ENCODE results near the gene ARHGEF1.

ARHGEF1 gene

GRCh38 chr19:41862445-41862986 is 20.5 kb upstream of the ARHGEF1 start:
- peak overlapping the region; percentile 16 for H3K4me3 ChIP-seq (ENCODE audit: low read depth, low read length)
- no peak for TF ChIP-seq CTCF (IDR thresholded peaks at IDR 0.05; ENCODE audit: low read depth, low read length)

- no peak for TF ChIP-seq CTCF (IDR thresholded peaks at IDR 0.05; ENCODE audit: low read depth, low read length)
- no peak overlapping the region for H3K4me3 ChIP-seq (ENCODE audit: low read depth, low read length)
These were observed 19.6 kb upstream of the ARHGEF1 start for GRCh38 chr19:41863209-41863931.

- TF ChIP-seq CTCF (IDR thresholded peaks at IDR 0.05; ENCODE audit: low read depth, low read length): no peak
- H3K4me3 ChIP-seq (ENCODE audit: low read depth, low read length): no peak overlapping the region
These were observed 18.6 kb upstream of the ARHGEF1 start for GRCh38 chr19:41864374-41864773.

GRCh38 chr19:41866284-41866683 is 16.7 kb upstream of the ARHGEF1 start:
- no peak for TF ChIP-seq CTCF (IDR thresholded peaks at IDR 0.05; ENCODE audit: low read depth, low read length)
- no peak overlapping the region for H3K4me3 ChIP-seq (ENCODE audit: low read depth, low read length)

- no peak overlapping the region for H3K4me3 ChIP-seq (ENCODE audit: low read depth, low read length)
- no peak for TF ChIP-seq CTCF (IDR thresholded peaks at IDR 0.05; ENCODE audit: low read depth, low read length)
These were observed 14.6 kb upstream of the ARHGEF1 start for GRCh38 chr19:41868120-41868988.

GRCh38 chr19:41868989-41869300 is 14.0 kb upstream of the ARHGEF1 start:
- no peak overlapping the region for H3K4me3 ChIP-seq (ENCODE audit: low read depth, low read length)
- no peak for TF ChIP-seq CTCF (IDR thresholded peaks at IDR 0.05; ENCODE audit: low read depth, low read length)

Measured in WI38 (cell line).